PFSK-1 (cell line): ENCODE measurements around the gene RGS7.

ENCODE experiments used
- FOXP2 ChIP-seq: optimal IDR thresholded peaks from 2 replicates; pipeline ENCODE3; 2011; ENCODE audit warnings: borderline replicate concordance, control low read depth, inconsistent platforms; ENCODE audit not compliant: insufficient read depth; ENCODE audit errors: extremely low read length, extremely low read depth
- POLR2AphosphoS5 ChIP-seq: IDR thresholded peaks from 2 replicates; pipeline ENCODE4 v1.6.1; 2012; ENCODE audit warnings: low read depth, mild to moderate bottlenecking, control low read depth, low read length, moderate library complexity
- REST ChIP-seq, 2 experiments: IDR thresholded peaks; 2 replicates each; pipeline versions ENCODE4 v1.6.1 to v1.8.0; 2011 to 2012; ENCODE audit warnings: low read depth in 2 of 2, low read length in 2 of 2, control low read depth in 1 of 2, inconsistent platforms in 1 of 2, mild to moderate bottlenecking in 1 of 2, moderate library complexity in 1 of 2; ENCODE audit not compliant: insufficient read depth in 1 of 2
- SIN3A ChIP-seq: IDR thresholded peaks from 2 replicates; pipeline ENCODE4 v1.6.1; 2012; ENCODE audit warnings: mild to moderate bottlenecking, low read length, moderate library complexity, borderline replicate concordance; ENCODE audit not compliant: insufficient read depth
- TAF1 ChIP-seq: IDR thresholded peaks from 2 replicates; pipeline ENCODE4 v1.6.1; 2012; ENCODE audit warnings: low read length, control low read depth, borderline replicate concordance; ENCODE audit not compliant: insufficient read depth

The RGS7 gene

GRCh38 chr1:241311056-241311746, 45.8 kb downstream of the RGS7 start:
- TF ChIP-seq FOXP2 = no peak
- no peak for TF ChIP-seq POLR2AphosphoS5
- TF ChIP-seq SIN3A = no peak
- TF ChIP-seq TAF1 = no peak
- TF ChIP-seq REST (IDR thresholded peaks at IDR 0.05; ENCODE audit: insufficient read depth in 1 of 2, low read depth in 2 of 2, low read length in 2 of 2) = no peak

GRCh38 chr1:241310451-241310850, 46.6 kb downstream of the RGS7 start:
- TF ChIP-seq TAF1 (no peak), SIN3A (no peak), POLR2AphosphoS5 (no peak), FOXP2 (no peak), REST (IDR thresholded peaks at IDR 0.05; ENCODE audit: insufficient read depth in 1 of 2, low read depth in 2 of 2, low read length in 2 of 2) (no peak)

GRCh38 chr1:241309651-241310050, 47.4 kb downstream of the RGS7 start:
- TF ChIP-seq SIN3A (no peak), FOXP2 (no peak), POLR2AphosphoS5 (no peak), REST (IDR thresholded peaks at IDR 0.05; ENCODE audit: insufficient read depth in 1 of 2, low read depth in 2 of 2, low read length in 2 of 2) (no peak), TAF1 (no peak)

GRCh38 chr1:241308471-241308870, 48.5 kb downstream of the RGS7 start:
- TF ChIP-seq TAF1 = no peak
- TF ChIP-seq FOXP2 = no peak
- no peak for TF ChIP-seq POLR2AphosphoS5
- TF ChIP-seq REST (IDR thresholded peaks at IDR 0.05; ENCODE audit: insufficient read depth in 1 of 2, low read depth in 2 of 2, low read length in 2 of 2) = no peak
- TF ChIP-seq SIN3A = no peak

GRCh38 chr1:241308011-241308410, 49.0 kb downstream of the RGS7 start:
- no peak for TF ChIP-seq REST (IDR thresholded peaks at IDR 0.05; ENCODE audit: insufficient read depth in 1 of 2, low read depth in 2 of 2, low read length in 2 of 2)
- TF ChIP-seq SIN3A = no peak
- TF ChIP-seq TAF1 = no peak
- no peak for TF ChIP-seq POLR2AphosphoS5
- TF ChIP-seq FOXP2 = no peak
